Kasumi-1 (cell line): ENCODE measurements around the gene GLIS1.

Source experiments
- DNase-seq, 2 experiments: peaks; one replicate each; lab custom pipeline; 2025; lab: John Stamatoyannopoulos, UW

GLIS1 gene

GRCh38 chr1:53593758-53594380, 145.1 kb downstream of the GLIS1 start:
- no peak for DNase-seq

GRCh38 chr1:53592985-53593757, 145.8 kb downstream of the GLIS1 start:
- DNase-seq = no peak

- no peak for DNase-seq
These were observed 146.4 kb downstream of the GLIS1 start for GRCh38 chr1:53592521-53592982.

GRCh38 chr1:53591924-53592323, 147.0 kb downstream of the GLIS1 start:
- DNase-seq = no peak

GRCh38 chr1:53590531-53591515, 148.1 kb downstream of the GLIS1 start:
- no peak for DNase-seq

GRCh38 chr1:53590104-53590503, 148.9 kb downstream of the GLIS1 start:
- DNase-seq = no peak

- DNase-seq = no peak
These were observed 149.7 kb downstream of the GLIS1 start for GRCh38 chr1:53589043-53589887.

GRCh38 chr1:53588053-53588779, 150.7 kb downstream of the GLIS1 start:
- no peak for DNase-seq

GRCh38 chr1:53587252-53587988, 151.5 kb downstream of the GLIS1 start:
- DNase-seq = no peak

- no peak for DNase-seq
These were observed 152.2 kb downstream of the GLIS1 start for GRCh38 chr1:53586765-53587164.

GRCh38 chr1:53585565-53585964, 153.4 kb downstream of the GLIS1 start:
- peak in 1 of 2 experiments; percentile 2 for DNase-seq

- peak; percentile 40 to 47 for DNase-seq
These were observed 153.8 kb downstream of the GLIS1 start for GRCh38 chr1:53585129-53585528.

GRCh38 chr1:53584777-53585107, 154.2 kb downstream of the GLIS1 start:
- no peak for DNase-seq

- no peak for DNase-seq
These were observed 154.8 kb downstream of the GLIS1 start for GRCh38 chr1:53583868-53584776.

GRCh38 chr1:53583021-53583867, 155.7 kb downstream of the GLIS1 start:
- no peak for DNase-seq

- DNase-seq = no peak
These were observed 156.5 kb downstream of the GLIS1 start for GRCh38 chr1:53582211-53583020.

GRCh38 chr1:53581476-53581875, 157.5 kb downstream of the GLIS1 start:
- no peak for DNase-seq
